Caco-2 (cell line): ENCODE data around the gene NRDC. TPM values are rescaled to one million over a fixed set of nuclear protein-coding genes. Genes with fewer than 3 reads are reported as not detected.

Experiments used
- BruUV-seq: library from RNA; stranded (reverse); fragments of 400-500 nt; replicated peaks from 2 replicates; lab custom pipeline; 2021; lab: Mats Ljungman, UMichigan
- CTCF ChIA-PET: fragments of 300-600 bp; sonication (Branson Sonifier 250); formaldehyde crosslinking; loops from one replicate; lab custom pipeline; 2022; ENCODE audit warnings: antibody characterized with exemption; lab: Charles Lee
- POLR2A ChIA-PET: fragments of 300-600 bp; sonication (Branson Sonifier 250); formaldehyde crosslinking; loops from one replicate; lab custom pipeline; 2022; ENCODE audit warnings: antibody characterized with exemption; lab: Charles Lee
- DNase-seq, 2 experiments: peaks; one replicate each; pipeline versions ENCODE4 v3.0.0 to v3.0.0-alpha.2; 2020 to 2022
- H3K27me3 ChIP-seq: replicated peaks from 2 replicates; pipeline ENCODE4 v1.6.0; 2011; ENCODE audit warnings: low read length; ENCODE audit not compliant: control insufficient read depth, insufficient read depth
- H3K36me3 ChIP-seq: 2 replicates; pipeline ENCODE4 v1.5.1; 2011; ENCODE audit warnings: low read length; ENCODE audit not compliant: control insufficient read depth, insufficient read depth
- H3K4me1 ChIP-seq: fragments of 250-450 bp; sonication (Bioruptor Pico); 2 replicates; pipeline ENCODE4 v1.5.1; 2020; ENCODE audit warnings: mild to moderate bottlenecking
- H3K4me3 ChIP-seq: 2 replicates; pipeline ENCODE4 v1.5.1; 2011; ENCODE audit warnings: low read depth, mild to moderate bottlenecking, control low read depth, low read length
- H3K9me3 ChIP-seq: fragments of 250-450 bp; sonication (Bioruptor Pico); 2 replicates; pipeline ENCODE4 v1.5.1; 2020; ENCODE audit warnings: mild to moderate bottlenecking, moderate library complexity
- H3K27ac Mint-ChIP-seq: one replicate; pipeline ENCODE4 v1.8.0; 2022; ENCODE audit warnings: mixed read lengths; ENCODE audit not compliant: unreplicated experiment
- H3K27me3 Mint-ChIP-seq: one replicate; pipeline ENCODE4 v1.8.0; 2022; ENCODE audit warnings: mixed read lengths; ENCODE audit not compliant: insufficient read depth, unreplicated experiment
- H3K36me3 Mint-ChIP-seq: one replicate; pipeline ENCODE4 v1.8.0; 2022; ENCODE audit warnings: mild to moderate bottlenecking, mixed read lengths; ENCODE audit not compliant: insufficient read depth, unreplicated experiment
- H3K4me1 Mint-ChIP-seq: one replicate; pipeline ENCODE4 v1.8.0; 2022; ENCODE audit warnings: low read depth, mixed read lengths; ENCODE audit not compliant: unreplicated experiment
- H3K4me3 Mint-ChIP-seq: one replicate; pipeline ENCODE4 v1.8.0; 2022; ENCODE audit warnings: mild to moderate bottlenecking, moderate library complexity, mixed read lengths; ENCODE audit not compliant: unreplicated experiment
- H3K9me3 Mint-ChIP-seq: one replicate; pipeline ENCODE4 v1.8.0; 2022; ENCODE audit warnings: mixed read lengths; ENCODE audit not compliant: unreplicated experiment
- CTCF ChIP-seq, 2 experiments: fragments of 200-600 bp in 1 of 2; IDR thresholded peaks; 1 replicate in 1 of 2; 2 replicates in 1 of 2; pipeline versions ENCODE4 v1.5.1 to v1.8.0; 2011 to 2022; ENCODE audit warnings: antibody characterized with exemption in 1 of 2, control low read depth in 1 of 2, inconsistent platforms in 1 of 2, low read depth in 1 of 2, low read length in 1 of 2, mild to moderate bottlenecking in 1 of 2, moderate library complexity in 1 of 2; ENCODE audit not compliant: insufficient read depth in 1 of 2, severe bottlenecking in 1 of 2, unreplicated experiment in 1 of 2
- intact Hi-C: fragments of 100-400 bp; cut with micrococcal nuclease; formaldehyde crosslinking; loops from one replicate; pipeline ENCODE4 v1.10.0; 2022; ENCODE audit not compliant: unreplicated experiment
- total RNA-seq: library from RNA; stranded (reverse); gene quantifications from 2 replicates; pipeline ENCODE4 v1.2.3, GENCODE V29; 2022

The NRDC gene
- total RNA-seq, 1 experiment from 2014 or later, result 109 TPM

- no peaks in the 10 kb centered on the region for H3K27me3 ChIP-seq
- H3K4me3 Mint-ChIP-seq, result no peak overlapping the region
- H3K9me3 ChIP-seq, result no peaks in the 10 kb centered on the region
- H3K4me1 ChIP-seq, result no peaks in the 10 kb centered on the region
- no peak overlapping the region for H3K27ac Mint-ChIP-seq
- no peak for TF ChIP-seq CTCF (IDR thresholded peaks at IDR 0.05; ENCODE audit: insufficient read depth in 1 of 2, low read depth in 1 of 2, low read length in 1 of 2, severe bottlenecking in 1 of 2, unreplicated experiment in 1 of 2)
- POLR2A ChIA-PET, result no interaction called here
- peaks cover 10% of the 10 kb centered on the region for H3K4me1 Mint-ChIP-seq
- CTCF ChIA-PET, result no interaction called here
- no peak overlapping the region for H3K4me3 ChIP-seq
- no TSS peak for BruUV-seq
- H3K36me3 Mint-ChIP-seq, result peaks cover 82% of the 10 kb centered on the region
- H3K36me3 ChIP-seq, result no peaks in the 10 kb centered on the region
- intact Hi-C loops, result no loop called here
- no peaks in the 10 kb centered on the region for H3K27me3 Mint-ChIP-seq
- H3K9me3 Mint-ChIP-seq, result no peaks in the 10 kb centered on the region
- no peak for DNase-seq
These were observed 89.2 kb downstream of the NRDC start for GRCh38 chr1:51789342-51789741.

DNA sequence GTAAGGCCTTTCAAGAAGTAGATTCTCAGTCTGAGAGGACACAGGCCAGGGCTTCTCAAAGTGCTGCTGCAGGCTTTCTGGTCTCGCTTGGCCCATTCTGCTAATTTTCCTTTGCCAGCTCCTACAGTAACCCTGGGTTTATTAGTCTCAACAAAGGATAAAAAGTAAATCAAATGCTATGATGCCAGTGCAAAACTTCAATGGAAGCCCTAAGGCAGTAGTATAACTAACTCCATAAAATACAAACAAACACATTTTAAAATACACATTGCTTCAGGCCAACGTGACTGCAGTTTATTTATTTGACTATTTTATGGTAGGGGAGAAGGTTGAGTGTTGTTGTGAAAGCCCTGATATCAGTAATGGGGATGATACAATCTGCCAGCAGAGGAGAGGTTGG is 89.6 kb downstream of the NRDC start:
- Histone ChIP-seq H3K36me3 (no peaks in the 10 kb centered on the region), H3K9me3 (no peaks in the 10 kb centered on the region), H3K4me3 (no peak overlapping the region), H3K4me1 (no peaks in the 10 kb centered on the region), H3K27me3 (no peaks in the 10 kb centered on the region)
- H3K27me3 Mint-ChIP-seq, result no peaks in the 10 kb centered on the region
- POLR2A ChIA-PET, result no interaction called here
- no peak for DNase-seq
- TF ChIP-seq CTCF (IDR thresholded peaks at IDR 0.05; ENCODE audit: insufficient read depth in 1 of 2, low read depth in 1 of 2, low read length in 1 of 2, severe bottlenecking in 1 of 2, unreplicated experiment in 1 of 2), result no peak
- intact Hi-C loops, result no loop called here
- H3K4me3 Mint-ChIP-seq, result no peak overlapping the region
- no peaks in the 10 kb centered on the region for H3K9me3 Mint-ChIP-seq
- no TSS peak for BruUV-seq
- H3K36me3 Mint-ChIP-seq, result peaks cover 81% of the 10 kb centered on the region
- H3K4me1 Mint-ChIP-seq, result peaks cover 10% of the 10 kb centered on the region
- H3K27ac Mint-ChIP-seq, result no peak overlapping the region
- CTCF ChIA-PET, result no interaction called here

DNA sequence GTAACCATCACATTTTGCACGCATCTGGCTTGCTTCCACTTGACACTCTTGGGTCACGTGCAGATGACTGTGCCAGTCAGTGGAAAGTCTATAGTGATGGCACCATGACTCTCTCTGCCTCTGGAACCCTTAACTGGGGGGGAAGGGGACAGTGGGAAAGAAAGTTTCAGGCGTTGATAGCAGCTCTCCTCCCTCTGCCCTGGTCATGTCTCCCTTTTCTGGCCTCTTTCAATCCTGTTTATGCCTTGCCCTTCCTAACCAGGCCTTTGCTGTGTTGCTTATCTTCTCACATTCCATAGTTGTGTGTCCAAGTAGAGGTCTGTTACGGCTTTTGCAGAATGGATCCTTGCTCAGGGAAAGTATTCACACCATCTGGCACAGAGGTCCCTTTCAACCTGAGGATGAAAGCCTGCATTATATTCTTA is 93.5 kb downstream of the NRDC start:
- ChIA-PET CTCF (no interaction called here), POLR2A (interaction anchor here (0.6 kb wide), 1 partner anchor 87 kb away, joined by 3 read pairs; no protein-coding TSS in a partner anchor)
- H3K4me3 Mint-ChIP-seq, result no peak overlapping the region
- H3K4me1 Mint-ChIP-seq, result peaks cover 10% of the 10 kb centered on the region
- H3K36me3 Mint-ChIP-seq, result peaks cover 70% of the 10 kb centered on the region
- H3K36me3 ChIP-seq, result no peaks in the 10 kb centered on the region; the same call in 1 of the 2 replicates
- H3K27me3 ChIP-seq, result no peaks in the 10 kb centered on the region
- H3K4me3 ChIP-seq, result no peak overlapping the region
- TF ChIP-seq CTCF (IDR thresholded peaks at IDR 0.05; ENCODE audit: insufficient read depth in 1 of 2, low read depth in 1 of 2, low read length in 1 of 2, severe bottlenecking in 1 of 2, unreplicated experiment in 1 of 2), result no peak
- no peaks in the 10 kb centered on the region for H3K9me3 Mint-ChIP-seq
- H3K4me1 ChIP-seq, result no peaks in the 10 kb centered on the region
- BruUV-seq, result no TSS peak
- H3K9me3 ChIP-seq, result no peaks in the 10 kb centered on the region
- DNase-seq, result no peak
- H3K27me3 Mint-ChIP-seq, result no peaks in the 10 kb centered on the region
- H3K27ac Mint-ChIP-seq, result peak overlapping the region; percentile 56
- intact Hi-C loops, result no loop called here
